Omental fat pad (tissue), 4 donors: ENCODE data around the gene FUT4. TPM values are rescaled to one million over a fixed set of nuclear protein-coding genes. Genes with fewer than 3 reads are reported as not detected.

Source experiments
- ATAC-seq: fragments of 150-250 bp; one replicate; pipeline ENCODE4 v1.9.1; 2016; ENCODE audit warnings: mild to moderate bottlenecking, moderate library complexity; ENCODE audit not compliant: low FRiP score
- DNase-seq: peaks from one replicate; pipeline ENCODE4 v3.0.0-alpha.2; 2019; ENCODE audit warnings: low spot score
- CTCF ChIP-seq, 3 donors: fragments of 450-650 bp; IDR thresholded peaks; one replicate each; pipeline ENCODE4 v1.5.1; 2016 to 2017; ENCODE audit warnings: antibody characterized with exemption in 3 of 3, mild to moderate bottlenecking in 3 of 3, moderate library complexity in 2 of 3
- total RNA-seq, 4 donors: library from RNA; depleted of rRNA; stranded (reverse); fragments of >200 nt; gene quantifications; one replicate each; pipeline ENCODE4 v1.1.0, GENCODE V29; 2016

Gene FUT4
- total RNA-seq, 4 donors from 2014 or later = 4.2 to 7.4 (median 6.9) TPM

- no peak for TF ChIP-seq CTCF (IDR thresholded peaks at IDR 0.05)
- ATAC-seq (no peak), DNase-seq (no peak)
Measured at GRCh38 chr11:94532211-94532610, 11.5 kb upstream of the FUT4 start.

GRCh38 chr11:94533206-94533605 is 10.5 kb upstream of the FUT4 start:
- no peak for DNase-seq
- TF ChIP-seq CTCF (IDR thresholded peaks at IDR 0.05) = no peak
- ATAC-seq = no peak

GRCh38 chr11:94533696-94534630 is 9.8 kb upstream of the FUT4 start:
- no peak for TF ChIP-seq CTCF (IDR thresholded peaks at IDR 0.05)
- no peak for ATAC-seq
- no peak for DNase-seq

GRCh38 chr11:94536386-94536785 is 7.3 kb upstream of the FUT4 start:
- ATAC-seq (no peak), DNase-seq (no peak)
- TF ChIP-seq CTCF (IDR thresholded peaks at IDR 0.05) = no peak

- peak; percentile 68 for ATAC-seq
- TF ChIP-seq CTCF (IDR thresholded peaks at IDR 0.05) = no peak
- DNase-seq = no peak
Measured at GRCh38 chr11:94537031-94537600, 6.6 kb upstream of the FUT4 start.

GRCh38 chr11:94539420-94539819 is 4.3 kb upstream of the FUT4 start:
- TF ChIP-seq CTCF (IDR thresholded peaks at IDR 0.05) = no peak
- no peak for DNase-seq
- ATAC-seq = no peak
